SK-N-MC (cell line): ENCODE measurements around the gene STMND1.

ENCODE experiments used
- EZH2 ChIP-seq: fragments of 200-600 bp; sonication (generic); IDR thresholded peaks from one replicate; pipeline ENCODE4 v1.6.1; 2017; ENCODE audit warnings: antibody characterized with exemption
- FOXP2 ChIP-seq: optimal IDR thresholded peaks from 2 replicates; pipeline ENCODE3; 2011; ENCODE audit warnings: mild to moderate bottlenecking, moderate library complexity; ENCODE audit not compliant: insufficient read depth; ENCODE audit errors: extremely low read length, control extremely low read depth
- POLR2AphosphoS5 ChIP-seq: IDR thresholded peaks from 2 replicates; pipeline ENCODE4 v1.6.1; 2012; ENCODE audit warnings: mild to moderate bottlenecking, low read depth, low read length, borderline replicate concordance

DNA sequence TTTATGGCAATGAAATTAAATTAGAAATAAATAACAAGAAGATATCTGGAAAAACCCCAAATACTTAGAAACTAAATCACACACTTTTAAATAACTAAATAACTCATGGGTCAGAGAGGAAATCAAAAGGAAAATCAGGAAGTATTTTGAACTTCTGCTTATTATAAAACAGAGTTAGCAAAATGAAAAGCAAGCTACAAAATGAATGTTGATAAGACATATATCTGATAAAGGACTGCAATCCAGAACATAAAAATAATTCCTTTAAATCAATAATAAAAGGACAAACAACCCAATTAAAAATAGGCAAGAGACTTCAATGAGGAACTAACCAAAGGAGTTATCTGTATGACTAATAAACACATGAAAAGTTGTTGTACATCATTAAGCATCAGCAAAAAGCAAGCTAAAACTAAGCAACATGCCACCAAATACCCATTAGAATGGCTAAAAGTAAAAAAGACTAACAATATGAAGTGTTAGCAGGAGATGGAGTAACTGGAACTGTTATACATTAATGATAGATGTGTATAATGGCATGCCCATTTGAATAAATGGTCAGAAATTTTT, 38.9 kb upstream of the STMND1 start:
- TF ChIP-seq EZH2, result no peak
- TF ChIP-seq FOXP2, result no peak
- no peak for TF ChIP-seq POLR2AphosphoS5
